Left lung (tissue), 10 donors: ENCODE data around the gene PCDHGB3. TPM values are rescaled to one million over a fixed set of nuclear protein-coding genes. Genes with fewer than 3 reads are reported as not detected.
"Not testable (repeated sequence)": the region's sequence is repeated elsewhere in the genome, so short reads cannot be mapped to it uniquely, and the experiment has no call there.

Experiments
- ATAC-seq: fragments of 200-7000 bp; cut with Tn5 transposase; one replicate; pipeline ENCODE4 v1.9.1; 2020; ENCODE audit warnings: moderate library complexity
- DNase-seq, 4 donors: peaks; one replicate each; pipeline ENCODE4 v3.0.0-alpha.2; 2013 to 2020
- H3K27ac ChIP-seq, 2 donors: fragments of 200-600 bp; sonication (generic) in 1 of 2; one replicate each; pipeline versions ENCODE4 v1.5.0 to v1.8.0; 2020 to 2021
- H3K27me3 ChIP-seq, 2 donors: fragments of 200-600 bp; sonication (generic) in 1 of 2; one replicate each; pipeline versions ENCODE4 v1.5.0 to v1.8.0; 2020 to 2021
- H3K36me3 ChIP-seq, 2 donors: fragments of 200-600 bp; sonication (generic) in 1 of 2; one replicate each; pipeline versions ENCODE4 v1.5.0 to v1.8.0; 2020 to 2021
- H3K4me1 ChIP-seq, 2 donors: fragments of 200-600 bp; one replicate each; pipeline ENCODE4 v1.8.0; 2021
- H3K4me3 ChIP-seq, 2 donors: fragments of 200-600 bp; sonication (generic) in 1 of 2; one replicate each; pipeline versions ENCODE4 v1.5.0 to v1.8.0; 2020 to 2021; ENCODE audit warnings: mild to moderate bottlenecking in 1 of 2
- H3K9me3 ChIP-seq, 2 donors: fragments of 200-600 bp; sonication (generic) in 1 of 2; one replicate each; pipeline versions ENCODE4 v1.5.0 to v1.8.0; 2020 to 2021
- CTCF ChIP-seq, 2 donors: fragments of 200-600 bp; sonication (generic) in 1 of 2; IDR thresholded peaks; one replicate each; pipeline versions ENCODE4 v1.5.0 to v1.8.0; 2021; ENCODE audit warnings: antibody characterized with exemption in 2 of 2
- intact Hi-C, 2 donors: fragments of 100-400 bp; cut with DNase I; formaldehyde crosslinking; loops; one replicate each; pipeline versions ENCODE4 v1.11.2 to v1.14.2; 2022
- polyA plus RNA-seq, 6 donors: library from polyadenylated mRNA; unstranded; fragments of 120-200 nt; gene quantifications; one replicate each; pipeline ENCODE4 v1.2.1, GENCODE V29; 2013; ENCODE audit not compliant: insufficient read length in 6 of 6
- total RNA-seq, 2 donors: library from RNA; stranded (reverse); fragmentation: NEBNext Ultra II Directional; extraction: Animal tissue kit (Norgen Biotek cat#: 25700); gene quantifications; one replicate each; pipeline ENCODE4 v1.2.1, GENCODE V29; 2021
- donor health status: DM: no; HTN: yes; CAD: no.
- donor health status: DM: no; HTN: no; CAD: no.

Gene PCDHGB3
- total and polyA plus RNA-seq, 8 donors = 1.5 to 3.4 (median 2.7) TPM

- intact Hi-C loops = loop anchor here in 1 of 2 donors (10.0 kb wide), 1 partner anchor 221 kb away; no protein-coding TSS in a partner anchor
- Histone ChIP-seq H3K36me3 (no peaks in the 10 kb centered on the region), H3K4me3 (no peak within 1 kb of the TSS), H3K9me3 (peaks cover 0 to 86% of the 10 kb centered on the region in 2 donors), H3K4me1 (no peaks in the 10 kb centered on the region), H3K27me3 (peaks cover 0 to 85% of the 10 kb centered on the region in 2 donors), H3K27ac (no peak within 1 kb of the TSS)
- TF ChIP-seq CTCF (IDR thresholded peaks at IDR 0.05) = no peak
- no peak for ATAC-seq
- DNase-seq = no peak
Observed at GRCh38 chr5:141343242-141343952, 26.6 kb upstream of the PCDHGB3 start, which contains the start of gene PCDHGA3. Gene PCDHGA3, plus strand, starts transcription at chr5:141343829. Its CDS starts 205 bp downstream, at chr5:141344034.

GRCh38 chr5:141343953-141344463, 26.0 kb upstream of the PCDHGB3 start:
- Histone ChIP-seq H3K4me1 (no peaks in the 10 kb centered on the region), H3K9me3 (peaks cover 0 to 86% of the 10 kb centered on the region in 2 donors), H3K27me3 (peaks cover 0 to 85% of the 10 kb centered on the region in 2 donors), H3K27ac (no peak overlapping the region), H3K4me3 (no peak overlapping the region), H3K36me3 (no peaks in the 10 kb centered on the region)
- ATAC-seq (no peak), DNase-seq (no peak)
- intact Hi-C loops = loop anchor here in 1 of 2 donors (10.0 kb wide), 1 partner anchor 221 kb away; no protein-coding TSS in a partner anchor
- TF ChIP-seq CTCF (IDR thresholded peaks at IDR 0.05) = no peak

GRCh38 chr5:141345327-141345726, 24.7 kb upstream of the PCDHGB3 start:
- TF ChIP-seq CTCF (IDR thresholded peaks at IDR 0.05) = no peak
- Histone ChIP-seq H3K4me1 (no peaks in the 10 kb centered on the region), H3K27me3 (peaks cover 0 to 85% of the 10 kb centered on the region in 2 donors), H3K9me3 (peaks cover 0 to 85% of the 10 kb centered on the region in 2 donors), H3K36me3 (no peaks in the 10 kb centered on the region), H3K27ac (no peak overlapping the region), H3K4me3 (no peak overlapping the region)
- intact Hi-C loops = loop anchor here in 1 of 2 donors (10.0 kb wide), 1 partner anchor 219 kb away; no protein-coding TSS in a partner anchor
- no peak for ATAC-seq
- no peak for DNase-seq

- Histone ChIP-seq H3K27me3 (peaks cover 5 to 85% of the 10 kb centered on the region in 2 donors), H3K9me3 (peaks cover 0 to 85% of the 10 kb centered on the region in 2 donors)
- not testable (repeated sequence) for ATAC-seq, H3K4me1 ChIP-seq, DNase-seq, H3K4me3 ChIP-seq, H3K36me3 ChIP-seq, H3K27ac ChIP-seq
- intact Hi-C loops = loop anchor here in 1 of 2 donors (10.0 kb wide), 1 partner anchor 219 kb away; no protein-coding TSS in a partner anchor
Observed at GRCh38 chr5:141346017-141346416, 24.0 kb upstream of the PCDHGB3 start.

GRCh38 chr5:141349917-141350619, 20.0 kb upstream of the PCDHGB3 start, which contains the start of gene PCDHGB1:
Gene PCDHGB1, plus strand, starts transcription at chr5:141350099. Its CDS starts 162 bp downstream, at chr5:141350261.
- intact Hi-C loops = loop anchor here in 1 of 2 donors (10.0 kb wide), 1 partner anchor 215 kb away; no protein-coding TSS in a partner anchor
- H3K4me1 ChIP-seq = no peaks in the 10 kb centered on the region
- no peak for TF ChIP-seq CTCF (IDR thresholded peaks at IDR 0.05)
- H3K27me3 ChIP-seq = peaks cover 5 to 74% of the 10 kb centered on the region in 2 donors
- no peak within 1 kb of the TSS for H3K27ac ChIP-seq
- H3K9me3 ChIP-seq = peaks cover 0 to 77% of the 10 kb centered on the region in 2 donors
- H3K36me3 ChIP-seq = no peaks in the 10 kb centered on the region
- ATAC-seq (no peak), DNase-seq (no peak)
- no peak within 1 kb of the TSS for H3K4me3 ChIP-seq
